ENCODE data around the gene PIK3CG.

The PIK3CG gene

DNA sequence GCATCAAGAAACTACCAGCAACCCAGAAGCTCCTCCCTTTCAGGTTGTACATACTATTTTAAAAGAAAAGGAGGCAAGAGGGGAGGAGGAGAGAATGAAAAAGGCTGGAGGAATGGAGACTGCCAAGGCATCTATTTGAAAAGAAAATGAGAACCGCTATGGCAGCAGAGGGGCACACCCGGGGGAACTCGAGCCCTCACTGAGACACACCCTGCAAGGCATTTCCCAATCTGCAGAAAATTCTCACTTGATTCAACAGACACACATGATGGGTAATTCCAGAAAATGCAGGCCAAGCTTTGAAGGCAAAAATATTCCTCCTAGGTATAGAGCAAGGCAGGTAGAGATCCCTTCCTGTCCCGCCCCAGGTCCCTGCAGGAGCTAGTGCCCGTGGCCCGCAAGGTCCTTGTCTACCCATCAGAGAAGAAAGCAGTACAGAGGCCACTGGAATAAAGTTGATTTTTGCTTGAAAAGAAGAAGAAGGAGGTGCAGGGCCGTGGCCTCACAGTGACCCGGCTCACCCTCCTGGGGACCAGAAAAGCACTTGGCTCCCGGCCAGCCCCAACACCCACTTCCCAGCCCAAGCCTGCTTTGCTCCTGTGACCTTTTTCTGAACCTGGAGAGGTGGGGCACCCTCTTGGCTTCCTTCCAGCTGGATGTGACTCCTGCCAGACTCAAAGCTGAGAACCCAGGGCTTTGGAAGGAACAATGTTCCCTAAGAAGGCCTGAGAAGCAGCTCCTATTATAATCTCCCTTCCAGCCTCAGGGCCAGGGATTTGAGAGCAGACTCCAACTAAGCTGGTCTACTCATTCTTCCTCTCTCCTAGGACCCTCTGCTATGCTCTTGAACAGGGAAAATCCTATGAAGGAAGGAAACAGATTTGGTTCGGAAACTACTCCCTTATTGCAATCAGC, 6.2 kb upstream of the PIK3CG start:
- DNase-seq (ENCODE audit: low read depth), result no peak

DNA sequence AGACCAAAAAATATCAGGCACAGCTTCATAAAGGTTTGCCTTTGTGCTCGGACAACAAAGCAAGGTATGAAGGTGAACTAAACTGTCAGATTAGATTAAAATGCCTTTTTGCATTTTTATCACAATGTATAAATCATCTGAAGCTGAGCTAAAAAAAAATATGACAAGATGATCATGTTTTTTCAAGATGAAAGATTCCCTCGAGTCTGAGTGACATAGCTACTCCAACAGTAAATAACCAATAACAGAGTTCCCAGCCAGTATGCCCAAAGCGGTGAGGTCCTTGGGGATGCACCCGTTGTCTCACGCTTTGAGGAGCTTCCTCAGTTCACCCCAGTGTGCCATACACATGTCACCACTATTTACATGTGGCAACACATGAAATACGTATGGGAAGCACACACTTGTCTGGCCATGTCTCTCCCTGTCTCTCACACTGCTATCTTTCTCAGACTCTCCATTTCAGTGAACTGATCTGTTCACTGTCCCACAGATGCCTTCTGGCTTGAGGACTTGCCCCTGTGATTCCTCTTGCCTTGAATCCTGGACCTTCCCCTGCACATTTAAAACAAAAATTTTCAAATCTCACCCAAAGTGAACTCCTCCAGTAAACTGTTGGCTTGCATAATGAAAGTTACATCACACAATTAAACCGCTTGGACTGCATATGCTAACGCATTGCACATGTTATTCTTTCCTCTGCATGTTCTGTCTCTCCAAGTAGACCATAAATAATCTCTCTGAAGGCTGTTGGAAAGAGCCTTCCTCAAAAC, 2.6 kb upstream of the PIK3CG start:
- DNase-seq (ENCODE audit: low read depth), result no peak

DNA sequence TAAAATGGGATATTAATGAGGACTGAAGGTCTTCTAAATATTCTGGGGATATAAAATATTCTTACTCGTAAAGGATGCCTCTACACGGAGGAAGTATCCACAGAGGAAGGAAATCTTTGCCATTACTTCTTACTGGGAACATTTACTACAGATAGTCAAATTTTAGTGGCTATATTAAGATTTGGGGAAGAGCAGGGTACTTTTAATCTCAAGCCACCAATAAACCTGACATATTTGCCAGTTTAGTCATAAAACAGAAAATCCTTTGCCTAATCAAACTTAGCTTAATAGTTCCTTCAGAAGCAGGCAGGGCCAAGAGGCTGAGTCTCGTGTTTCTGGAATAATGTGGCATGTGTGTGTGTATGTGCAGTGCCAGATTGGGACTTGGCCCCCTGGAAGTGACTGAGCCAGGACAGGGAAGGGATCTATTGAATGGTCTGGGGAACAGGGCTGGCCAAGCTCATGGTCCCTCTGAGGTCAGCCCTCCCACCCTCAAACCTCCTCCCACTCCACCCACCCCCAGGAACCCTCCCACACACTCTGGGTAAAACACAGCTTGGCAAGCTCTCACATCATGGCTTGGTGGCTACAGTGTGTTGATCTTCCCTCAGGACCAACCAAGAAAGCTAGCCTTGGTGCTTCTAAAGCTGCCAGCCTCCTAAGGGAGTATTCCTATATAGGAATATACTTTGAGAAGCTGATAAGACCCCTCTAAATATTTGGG, 1.6 kb upstream of the PIK3CG start:
- DNase-seq (ENCODE audit: low read depth), result no peak

DNA sequence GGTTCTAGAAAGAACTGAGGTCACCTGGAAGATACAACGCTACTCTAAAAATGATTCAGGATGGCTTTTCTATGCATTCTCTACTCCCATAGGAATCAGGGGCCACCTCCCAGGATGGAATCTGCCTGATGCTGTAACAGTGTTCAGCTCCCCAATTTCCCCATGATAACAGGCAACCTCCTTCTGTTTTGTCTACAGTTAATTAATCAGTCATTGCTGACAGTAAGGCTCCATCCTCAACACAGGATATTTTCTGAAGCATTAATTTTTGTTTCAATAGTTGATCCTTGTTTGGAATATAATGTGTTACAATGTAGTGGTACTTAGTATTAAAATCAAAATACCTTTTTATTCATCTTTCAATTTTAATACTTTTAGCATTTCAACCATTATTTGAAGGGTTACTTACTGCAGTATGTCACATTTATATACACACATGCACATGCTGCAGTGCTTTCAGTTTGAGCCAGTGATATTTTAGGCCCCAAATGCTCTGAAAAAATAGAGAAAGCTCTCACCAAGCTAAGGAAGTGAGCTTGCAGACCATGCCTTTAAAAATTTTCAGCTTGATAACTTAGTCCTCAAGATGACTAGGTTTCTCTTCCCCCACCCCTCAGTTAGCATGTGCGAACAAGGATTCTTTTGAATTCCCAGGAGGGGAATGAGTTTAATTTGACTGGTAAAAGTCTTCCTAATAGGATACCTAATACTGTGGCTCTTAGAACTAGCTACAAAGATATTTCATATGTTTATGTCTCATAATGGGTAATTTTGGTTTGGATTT, 592 bp upstream of the PIK3CG start:
- no peak for DNase-seq (ENCODE audit: low read depth)

DNA sequence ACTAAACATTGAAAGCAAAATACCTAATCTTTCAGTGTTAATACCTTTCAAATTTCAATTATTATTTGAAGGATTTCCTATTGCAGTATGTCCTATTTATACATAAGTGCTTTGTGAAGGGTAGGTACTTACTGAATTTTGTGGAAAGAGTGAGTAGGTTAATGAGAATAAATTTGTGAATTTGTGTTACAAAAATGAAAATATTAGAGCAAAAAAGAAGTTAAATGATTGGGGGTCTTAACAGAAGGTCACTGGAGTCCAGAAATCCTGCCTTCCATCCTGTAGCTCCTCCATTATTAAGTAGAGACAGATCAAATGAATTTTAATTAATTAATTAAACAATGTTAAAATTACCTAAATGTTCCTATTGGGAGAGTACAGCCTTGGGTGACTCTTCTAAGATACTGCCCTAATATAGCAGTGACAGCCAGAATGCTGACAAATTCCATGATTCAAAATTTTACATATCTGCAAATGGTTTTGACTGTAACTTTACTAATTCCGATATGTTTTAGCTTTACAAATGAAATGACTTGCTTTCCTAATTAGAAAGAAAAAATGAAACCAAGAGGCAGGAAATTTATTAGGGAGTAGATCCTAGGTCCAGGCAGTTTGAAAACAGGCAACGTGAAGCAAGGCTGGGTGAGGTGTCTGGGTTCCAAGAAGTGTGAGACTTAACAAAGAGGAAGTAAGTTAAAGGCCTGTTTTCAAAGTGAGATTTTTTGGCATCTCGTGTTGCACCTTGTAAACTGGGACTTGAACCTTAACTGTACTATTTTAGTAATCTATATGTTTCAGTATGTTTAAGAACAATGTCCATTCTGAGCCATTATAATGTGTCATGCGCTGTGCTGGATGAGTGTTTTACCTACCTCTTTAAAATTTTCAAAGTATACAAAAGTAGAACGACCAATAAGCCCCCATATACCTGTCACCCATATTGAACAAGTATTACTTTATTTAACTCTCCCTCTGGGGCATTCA, 1.5 kb downstream of the PIK3CG start:
- DNase-seq (ENCODE audit: low read depth), result no peak

DNA sequence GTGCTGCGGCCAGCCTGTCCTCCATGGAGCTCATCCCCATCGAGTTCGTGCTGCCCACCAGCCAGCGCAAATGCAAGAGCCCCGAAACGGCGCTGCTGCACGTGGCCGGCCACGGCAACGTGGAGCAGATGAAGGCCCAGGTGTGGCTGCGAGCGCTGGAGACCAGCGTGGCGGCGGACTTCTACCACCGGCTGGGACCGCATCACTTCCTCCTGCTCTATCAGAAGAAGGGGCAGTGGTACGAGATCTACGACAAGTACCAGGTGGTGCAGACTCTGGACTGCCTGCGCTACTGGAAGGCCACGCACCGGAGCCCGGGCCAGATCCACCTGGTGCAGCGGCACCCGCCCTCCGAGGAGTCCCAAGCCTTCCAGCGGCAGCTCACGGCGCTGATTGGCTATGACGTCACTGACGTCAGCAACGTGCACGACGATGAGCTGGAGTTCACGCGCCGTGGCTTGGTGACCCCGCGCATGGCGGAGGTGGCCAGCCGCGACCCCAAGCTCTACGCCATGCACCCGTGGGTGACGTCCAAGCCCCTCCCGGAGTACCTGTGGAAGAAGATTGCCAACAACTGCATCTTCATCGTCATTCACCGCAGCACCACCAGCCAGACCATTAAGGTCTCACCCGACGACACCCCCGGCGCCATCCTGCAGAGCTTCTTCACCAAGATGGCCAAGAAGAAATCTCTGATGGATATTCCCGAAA, 2.7 kb downstream of the PIK3CG start:
- no peak for DNase-seq (ENCODE audit: low read depth)

DNA sequence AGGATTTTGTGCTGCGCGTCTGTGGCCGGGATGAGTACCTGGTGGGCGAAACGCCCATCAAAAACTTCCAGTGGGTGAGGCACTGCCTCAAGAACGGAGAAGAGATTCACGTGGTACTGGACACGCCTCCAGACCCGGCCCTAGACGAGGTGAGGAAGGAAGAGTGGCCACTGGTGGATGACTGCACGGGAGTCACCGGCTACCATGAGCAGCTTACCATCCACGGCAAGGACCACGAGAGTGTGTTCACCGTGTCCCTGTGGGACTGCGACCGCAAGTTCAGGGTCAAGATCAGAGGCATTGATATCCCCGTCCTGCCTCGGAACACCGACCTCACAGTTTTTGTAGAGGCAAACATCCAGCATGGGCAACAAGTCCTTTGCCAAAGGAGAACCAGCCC, 3.3 kb downstream of the PIK3CG start:
- DNase-seq (ENCODE audit: low read depth), result no peak

DNA sequence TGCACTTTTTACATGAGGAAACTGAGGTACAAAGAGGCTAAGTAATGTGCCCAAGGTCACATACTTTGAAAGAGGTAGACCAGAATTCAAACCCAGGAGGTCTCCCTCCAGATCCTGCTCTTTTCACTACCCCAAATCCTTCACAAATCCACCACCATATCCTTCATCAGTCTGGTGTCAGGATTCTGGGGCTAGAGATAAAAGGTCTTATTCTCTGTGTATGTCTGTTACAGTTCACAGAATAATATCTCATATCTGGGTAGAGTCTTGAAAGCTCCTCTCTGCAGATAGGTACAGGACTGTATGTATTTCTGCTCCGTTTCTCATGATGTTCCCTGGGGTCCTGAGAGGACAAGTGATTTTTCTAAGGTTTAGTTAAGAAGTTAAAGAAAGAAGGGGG, 4.9 kb downstream of the PIK3CG start:
- DNase-seq (ENCODE audit: low read depth), result no peak

DNA sequence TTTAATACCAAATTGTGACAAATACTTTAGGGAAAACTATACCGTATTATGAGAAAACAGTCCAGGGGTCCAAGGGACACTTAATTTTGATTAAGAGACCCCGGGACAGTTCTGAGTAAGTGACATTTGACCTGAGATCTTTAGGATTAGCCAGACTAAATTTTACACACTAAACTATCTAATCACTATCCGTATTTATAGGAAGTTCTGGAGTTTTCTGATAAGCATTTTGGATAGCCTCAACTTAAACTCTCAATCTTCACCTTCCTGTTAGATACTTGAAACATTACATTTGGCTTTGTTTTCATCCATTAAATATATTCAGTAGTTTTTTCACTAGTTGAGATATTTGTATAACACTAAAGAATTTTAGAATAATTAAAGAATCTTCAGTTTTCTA, 5.4 kb downstream of the PIK3CG start:
- DNase-seq (ENCODE audit: low read depth), result no peak

DNA sequence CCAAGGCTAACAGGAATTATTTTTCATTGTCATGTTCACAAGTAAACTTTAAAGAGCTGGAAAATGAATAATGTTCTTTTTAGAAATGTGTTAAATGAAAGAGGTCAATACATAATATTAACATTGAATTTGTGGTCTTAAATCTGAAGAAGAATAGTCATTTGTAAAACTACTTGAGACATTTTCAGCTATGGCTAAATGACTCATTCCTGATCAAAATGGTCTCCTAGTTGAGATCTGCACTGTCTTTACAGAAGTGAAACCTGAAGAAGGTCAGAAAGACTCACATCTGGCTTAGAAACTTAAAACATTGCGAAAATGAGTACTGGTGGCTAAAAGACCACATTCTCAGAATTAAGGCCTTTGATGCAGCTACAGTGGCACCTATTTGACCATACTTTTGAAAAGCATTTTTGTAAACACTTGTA, 5.9 kb downstream of the PIK3CG start:
- no peak for DNase-seq (ENCODE audit: low read depth)

DNA sequence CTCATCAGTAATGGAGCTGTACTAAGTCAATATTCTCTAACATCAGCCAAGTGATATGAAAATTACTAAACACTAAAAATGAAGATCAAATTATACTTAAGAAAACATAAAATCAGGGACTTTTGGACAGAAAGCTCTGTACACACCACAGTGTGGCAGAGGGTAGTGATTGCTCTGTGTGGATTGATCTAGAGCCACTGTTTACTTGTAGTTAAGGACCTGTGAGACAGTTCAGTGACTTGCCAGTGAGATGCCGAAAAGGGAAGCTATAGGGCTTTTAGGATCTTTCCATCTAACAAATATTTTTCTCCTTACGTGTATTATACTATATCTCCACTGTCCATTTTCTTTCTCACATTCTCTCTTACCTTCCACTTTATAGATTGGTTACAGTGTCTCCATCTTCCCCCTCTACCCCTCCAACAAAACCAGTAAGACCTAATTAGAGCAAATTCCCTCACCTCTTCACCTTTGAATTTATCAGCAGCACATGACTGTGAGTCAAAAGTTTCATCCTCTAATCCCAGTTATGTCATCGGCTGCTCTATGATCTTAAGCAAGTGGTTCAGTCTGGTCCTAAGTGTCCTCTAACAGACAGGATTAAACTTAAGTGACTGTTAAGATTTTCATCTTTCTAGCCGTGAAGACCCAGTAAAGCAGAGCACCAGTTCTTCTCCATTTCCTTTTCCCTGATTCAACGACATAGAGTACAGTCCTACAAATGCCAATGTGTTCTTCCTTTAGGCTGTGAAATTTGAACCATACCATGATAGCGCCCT, 6.9 kb downstream of the PIK3CG start:
- no peak for DNase-seq (ENCODE audit: low read depth)

DNA sequence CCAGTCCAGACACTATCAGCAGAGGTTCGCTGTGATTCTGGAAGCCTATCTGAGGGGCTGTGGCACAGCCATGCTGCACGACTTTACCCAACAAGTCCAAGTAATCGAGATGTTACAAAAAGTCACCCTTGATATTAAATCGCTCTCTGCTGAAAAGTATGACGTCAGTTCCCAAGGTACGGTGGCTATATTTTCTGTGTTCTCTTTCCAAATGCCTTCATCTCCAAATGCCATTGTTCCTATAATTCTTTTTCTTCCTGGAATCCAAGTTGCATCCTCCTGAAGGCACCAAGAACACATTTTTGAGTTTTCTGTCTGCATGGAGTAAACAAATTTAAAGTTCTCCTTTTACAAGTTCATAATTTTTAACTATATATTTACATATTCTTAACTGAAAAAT, 7.7 kb downstream of the PIK3CG start:
- DNase-seq (ENCODE audit: low read depth), result no peak

DNA sequence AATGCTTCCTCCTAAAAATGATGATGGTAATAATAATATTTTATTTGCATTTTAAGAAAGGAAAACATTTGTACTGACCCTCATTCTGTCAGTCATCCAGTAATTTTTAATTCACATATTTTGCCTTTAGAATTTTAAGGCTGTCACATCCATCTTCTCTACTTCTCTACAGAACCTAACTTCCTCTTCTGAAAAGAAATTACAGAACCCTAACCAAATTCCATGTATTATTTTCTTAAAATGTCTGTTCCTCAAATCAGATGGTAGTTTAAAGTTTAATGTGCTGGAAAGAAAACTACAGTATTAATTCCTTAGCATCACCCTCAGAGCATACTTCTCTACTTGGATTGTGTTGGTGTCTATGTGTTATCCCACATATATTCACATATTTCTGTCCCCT, 9.0 kb downstream of the PIK3CG start:
- DNase-seq (ENCODE audit: low read depth), result no peak

DNA sequence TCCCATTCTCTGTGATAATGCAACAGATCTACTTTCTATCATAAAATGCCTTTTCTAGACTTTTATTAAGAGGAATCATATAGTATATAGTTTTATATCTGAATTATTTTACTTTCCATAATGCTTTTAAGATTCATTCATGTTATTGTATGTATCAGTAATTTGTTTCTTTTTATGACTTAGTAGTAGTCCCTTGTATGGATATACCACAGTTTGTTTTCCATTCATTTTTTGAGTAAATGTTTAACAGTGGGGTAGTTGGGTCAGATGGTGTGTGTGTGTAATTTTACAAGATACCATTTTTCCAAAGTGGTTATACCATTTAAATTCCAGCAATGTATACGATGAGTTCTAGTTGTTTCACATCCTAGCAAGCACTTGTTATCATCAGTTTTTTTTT, 10.4 kb downstream of the PIK3CG start:
- no peak for DNase-seq (ENCODE audit: low read depth)

DNA sequence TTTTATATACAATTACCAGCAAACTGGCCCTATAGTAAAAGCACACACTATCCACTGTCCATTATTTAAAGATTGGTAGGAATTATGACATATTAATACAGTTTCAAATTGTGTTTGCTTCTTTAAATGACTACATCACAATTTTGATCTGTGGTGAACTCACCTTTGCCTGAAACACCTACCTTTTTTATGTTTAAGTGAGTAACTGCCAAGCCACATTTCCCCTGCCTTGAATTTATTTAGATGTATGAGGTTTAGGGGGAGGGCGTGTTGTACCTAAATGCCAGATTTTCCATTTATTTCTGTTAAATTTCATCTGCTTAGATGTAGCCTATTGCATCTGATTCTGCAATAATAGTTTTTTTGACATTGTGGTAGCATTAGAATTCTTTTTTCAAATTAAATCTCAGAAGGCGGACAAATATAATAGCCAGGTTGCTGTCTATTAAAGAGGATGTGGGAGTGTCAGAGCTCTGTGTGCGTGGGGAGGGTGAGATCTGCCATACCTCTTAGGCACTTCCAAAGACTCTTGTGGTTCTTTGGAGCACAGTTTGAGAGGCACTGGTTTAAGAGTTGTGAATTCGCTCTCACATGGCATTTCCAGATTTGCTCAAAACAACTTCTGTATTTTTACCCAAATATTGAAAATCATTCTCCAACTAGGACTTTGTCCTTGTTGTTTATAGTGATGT, 13.8 kb downstream of the PIK3CG start:
- DNase-seq (ENCODE audit: low read depth), result no peak

DNA sequence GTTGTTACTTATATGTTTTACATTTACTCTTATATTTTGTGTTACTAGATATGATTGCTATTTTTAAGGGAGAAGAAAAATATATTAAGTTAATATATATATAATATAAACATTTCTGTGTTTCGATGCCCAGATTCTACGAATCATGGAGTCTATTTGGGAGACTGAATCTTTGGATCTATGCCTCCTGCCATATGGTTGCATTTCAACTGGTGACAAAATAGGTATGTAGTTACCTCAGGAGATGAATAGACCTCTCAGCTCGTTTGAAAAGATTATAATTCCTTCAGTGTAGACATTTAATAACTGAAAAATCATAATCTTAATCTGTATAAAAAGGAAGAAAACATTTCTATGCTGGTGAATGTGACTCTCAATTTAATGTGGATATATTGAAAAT, 16.9 kb downstream of the PIK3CG start:
- no peak for DNase-seq (ENCODE audit: low read depth)

DNA sequence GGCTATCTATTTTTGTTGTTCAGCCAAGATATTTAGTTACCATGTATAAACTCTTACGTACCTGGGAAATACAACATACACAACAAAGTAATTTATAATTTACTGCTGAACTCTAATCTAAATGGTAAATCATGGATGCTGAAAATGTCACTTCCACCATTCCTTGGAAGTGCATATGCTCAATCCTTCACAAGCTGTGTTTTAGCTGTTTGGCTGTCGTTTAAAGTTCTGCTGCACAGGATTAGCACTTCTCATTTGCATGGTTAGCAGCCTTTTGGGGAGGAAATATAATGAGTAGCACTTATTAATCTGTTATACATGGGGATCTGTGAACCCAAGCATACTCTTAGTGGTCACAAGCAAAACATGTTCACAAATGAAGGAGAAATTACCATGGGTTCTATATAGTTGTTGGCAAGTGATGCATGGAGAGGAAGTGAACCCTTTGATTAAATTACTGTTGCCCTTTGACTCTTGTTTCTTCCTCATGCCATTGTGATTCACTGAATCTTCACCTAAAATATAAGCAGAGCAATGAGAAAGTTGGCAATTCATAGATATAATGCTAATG, 18.5 kb downstream of the PIK3CG start:
- no peak for DNase-seq (ENCODE audit: low read depth)

DNA sequence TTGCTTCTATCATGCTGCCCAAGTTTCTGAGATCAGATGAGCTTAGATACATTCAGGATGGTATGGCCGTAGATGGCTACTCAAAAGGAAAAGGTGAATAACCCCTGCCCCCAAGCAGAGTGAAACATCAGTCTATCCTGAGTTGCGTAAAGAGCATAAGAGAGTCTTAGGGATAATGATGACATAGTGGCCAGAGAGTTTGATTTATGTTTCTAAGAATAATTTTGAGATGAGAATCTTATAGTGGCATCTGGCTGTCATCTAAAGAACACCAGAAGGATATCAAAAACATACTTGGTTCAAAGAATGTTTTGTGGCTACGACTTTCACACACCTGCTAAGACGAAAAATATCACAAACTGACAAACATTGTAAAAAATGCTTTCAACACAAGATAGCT, 20.6 kb downstream of the PIK3CG start:
- DNase-seq (ENCODE audit: low read depth), result no peak
